Activated T-helper 9 cell treated with anti-CD3 and anti-CD28 coated beads, Interleukin-2, amount 50 U/mL, for 16 hours (primary cell): ENCODE results near the gene ARHGEF17.

Source experiments
- DNase-seq: peaks from one replicate; pipeline ENCODE4 v3.0.0-alpha.2; 2020; ENCODE audit warnings: low read depth

Gene ARHGEF17

DNA sequence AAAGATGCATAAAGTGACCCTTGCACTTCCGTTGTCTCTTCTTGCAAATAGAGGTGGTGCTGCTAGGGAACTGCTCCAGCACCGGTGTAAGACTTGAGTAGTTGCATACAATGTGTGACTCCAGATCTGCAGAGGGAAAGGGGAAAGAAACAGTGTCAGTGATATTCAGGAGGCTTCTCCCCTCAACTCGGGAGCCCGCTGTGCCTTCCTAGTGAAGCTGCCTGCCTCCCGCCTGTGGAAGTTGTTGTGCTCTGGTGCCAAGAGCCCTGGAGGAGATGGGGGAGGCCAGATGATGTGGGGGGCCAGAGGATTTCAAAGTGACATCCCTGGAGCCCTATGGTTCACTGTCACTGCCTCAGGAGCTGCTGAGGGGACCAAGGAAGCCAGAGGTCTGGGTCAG is 98.5 kb downstream of the ARHGEF17 start:
- no peak for DNase-seq

DNA sequence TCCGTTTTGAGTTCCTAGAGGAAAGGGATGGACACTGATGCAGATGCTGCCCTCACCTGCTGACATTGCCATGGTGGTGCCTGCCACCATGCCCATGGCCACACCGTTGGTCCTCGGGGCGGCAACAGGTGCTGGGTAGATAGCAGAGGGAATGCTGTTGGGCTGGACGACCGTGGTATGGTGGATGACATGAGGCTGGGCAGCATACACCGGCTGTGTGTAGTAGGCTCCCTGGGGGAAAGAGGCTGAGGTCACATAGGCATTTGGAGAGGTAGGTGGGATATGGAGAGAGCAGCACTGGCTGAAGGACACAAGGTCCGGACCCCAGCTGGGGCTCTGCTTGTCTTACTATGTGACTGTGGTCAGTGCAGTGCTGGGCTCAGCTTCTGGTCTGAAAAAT is 101.4 kb downstream of the ARHGEF17 start:
- DNase-seq = no peak

DNA sequence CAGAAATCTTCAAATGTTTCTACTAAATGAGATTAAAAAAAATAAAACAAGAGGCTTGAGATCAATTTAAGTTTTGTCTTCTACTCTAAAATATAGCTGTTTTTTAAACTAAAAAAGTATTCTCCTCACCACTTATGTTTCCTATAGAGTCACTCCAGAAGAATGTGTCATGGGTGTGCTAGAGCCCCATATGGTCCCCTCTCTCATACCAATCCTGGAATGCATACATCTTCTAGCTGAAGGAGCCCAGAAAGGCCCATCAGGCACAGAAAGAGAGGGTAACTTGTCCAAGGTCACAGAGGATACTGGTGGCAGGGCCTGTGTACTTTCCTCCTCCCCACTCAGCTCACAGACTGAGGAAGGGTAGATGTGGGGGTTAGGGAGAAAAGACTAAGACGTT is 102.6 kb downstream of the ARHGEF17 start:
- DNase-seq = no peak

DNA sequence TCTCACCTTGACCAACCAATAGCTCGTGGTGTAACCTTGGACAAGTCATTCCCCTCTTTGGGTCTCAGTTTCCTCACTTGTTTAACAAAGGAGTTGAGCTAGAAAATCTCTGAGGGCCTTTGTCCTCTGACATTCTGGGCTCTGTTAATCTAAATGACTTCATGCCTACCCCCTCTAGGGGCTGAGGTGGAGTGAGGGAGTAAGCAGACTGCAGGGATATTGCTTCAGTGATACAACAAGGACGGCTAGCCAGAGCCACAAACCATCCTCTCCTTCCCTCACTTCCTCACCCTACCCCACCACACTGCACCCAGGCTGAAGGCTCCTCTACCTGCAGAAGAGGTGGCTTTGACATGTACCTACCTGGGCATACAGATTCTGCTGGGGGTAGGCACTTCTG is 103.0 kb downstream of the ARHGEF17 start:
- no peak for DNase-seq

GRCh38 chr11:73412308-73412707 is 104.2 kb downstream of the ARHGEF17 start:
- DNase-seq = no peak

DNA sequence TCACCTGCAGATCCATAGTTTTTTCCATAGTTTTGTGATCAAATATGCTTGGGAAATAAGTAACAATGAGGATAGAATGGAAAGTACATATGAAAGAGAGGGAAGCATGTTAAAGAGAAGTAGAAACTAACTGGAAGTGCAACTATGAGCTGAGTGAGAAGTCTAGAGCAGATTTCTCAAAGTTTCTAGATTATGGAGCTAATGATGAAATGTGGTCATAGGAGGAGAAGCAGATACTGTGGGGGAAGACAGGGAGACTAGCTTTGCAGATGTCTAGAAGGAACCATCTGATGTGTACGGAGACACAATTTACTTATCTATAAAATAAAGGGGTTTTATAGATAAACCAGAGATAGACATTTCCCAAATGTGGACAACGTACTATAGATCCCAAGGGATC is 105.2 kb downstream of the ARHGEF17 start:
- DNase-seq = no peak

GRCh38 chr11:73414977-73415651 is 107.0 kb downstream of the ARHGEF17 start:
- no peak for DNase-seq

GRCh38 chr11:73415854-73416615 is 108.0 kb downstream of the ARHGEF17 start:
- DNase-seq = no peak

DNA sequence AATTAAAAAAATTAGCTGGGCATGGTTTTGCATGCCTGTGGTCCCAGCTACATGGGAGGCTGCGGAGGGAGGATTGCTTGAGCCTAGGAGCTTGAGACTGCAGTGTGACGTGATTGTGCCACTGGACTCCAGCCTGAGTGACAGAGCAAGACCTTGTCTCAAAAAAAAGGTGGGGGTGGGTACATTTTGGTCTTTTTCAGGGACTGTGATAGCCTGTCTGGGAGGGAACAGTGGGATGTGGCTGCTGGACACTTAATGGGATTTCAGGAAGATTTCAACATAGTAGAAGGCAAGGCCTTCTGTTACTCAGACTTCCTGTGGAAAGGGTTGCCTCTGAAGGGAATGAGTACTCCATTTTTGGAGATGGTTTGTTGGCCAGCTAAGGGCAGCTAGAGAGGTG is 108.7 kb downstream of the ARHGEF17 start:
- DNase-seq = no peak
